GM18870 (cell line): ENCODE measurements around the gene CUL9.

ENCODE experiments used
- ATAC-seq: cut with Tn5 transposase; IDR thresholded peaks from one replicate; pipeline ENCODE4 v1.9.1; 2021; ENCODE audit warnings: moderate library complexity; ENCODE audit not compliant: unreplicated experiment

Gene CUL9

GRCh38 chr6:43172104-43173007, 9.6 kb upstream of the CUL9 start:
- ATAC-seq = no peak

GRCh38 chr6:43173591-43174262, 8.3 kb upstream of the CUL9 start:
- ATAC-seq = no peak

GRCh38 chr6:43174263-43175112, 7.5 kb upstream of the CUL9 start:
- peak; percentile 72 for ATAC-seq

- no peak for ATAC-seq
These were observed 6.1 kb upstream of the CUL9 start for GRCh38 chr6:43175676-43176422.

GRCh38 chr6:43176423-43176786, 5.6 kb upstream of the CUL9 start:
- ATAC-seq = no peak

- no peak for ATAC-seq
These were observed 3.8 kb upstream of the CUL9 start for GRCh38 chr6:43178150-43178549.

GRCh38 chr6:43178951-43179830, 2.8 kb upstream of the CUL9 start:
- ATAC-seq = no peak

- no peak for ATAC-seq
These were observed 1.9 kb upstream of the CUL9 start for GRCh38 chr6:43180058-43180457.

- no peak for ATAC-seq
These were observed 1.0 kb upstream of the CUL9 start for GRCh38 chr6:43180985-43181384.

GRCh38 chr6:43181621-43181941, 415 bp upstream of the CUL9 start:
- ATAC-seq = no peak

GRCh38 chr6:43183441-43183840, 1.4 kb downstream of the CUL9 start:
- ATAC-seq = no peak

- no peak for ATAC-seq
These were observed 2.4 kb downstream of the CUL9 start for GRCh38 chr6:43184268-43184985.

- no peak for ATAC-seq
These were observed 3.5 kb downstream of the CUL9 start for GRCh38 chr6:43185391-43185985.

- no peak for ATAC-seq
These were observed 4.0 kb downstream of the CUL9 start for GRCh38 chr6:43186019-43186418.

GRCh38 chr6:43186706-43187105, 4.7 kb downstream of the CUL9 start:
- no peak for ATAC-seq

GRCh38 chr6:43187821-43188220, 5.8 kb downstream of the CUL9 start:
- ATAC-seq = no peak

- no peak for ATAC-seq
These were observed 6.4 kb downstream of the CUL9 start for GRCh38 chr6:43188426-43188825.

GRCh38 chr6:43189776-43190304, 7.8 kb downstream of the CUL9 start:
- ATAC-seq = no peak

- no peak for ATAC-seq
These were observed 10.9 kb downstream of the CUL9 start for GRCh38 chr6:43192911-43193310.
